ENCODE measurements around the gene TEKT5.
"Not testable (repeated sequence)": the region's sequence is repeated elsewhere in the genome, so short reads cannot be mapped to it uniquely, and the experiment has no call there.

TEKT5 gene

DNA sequence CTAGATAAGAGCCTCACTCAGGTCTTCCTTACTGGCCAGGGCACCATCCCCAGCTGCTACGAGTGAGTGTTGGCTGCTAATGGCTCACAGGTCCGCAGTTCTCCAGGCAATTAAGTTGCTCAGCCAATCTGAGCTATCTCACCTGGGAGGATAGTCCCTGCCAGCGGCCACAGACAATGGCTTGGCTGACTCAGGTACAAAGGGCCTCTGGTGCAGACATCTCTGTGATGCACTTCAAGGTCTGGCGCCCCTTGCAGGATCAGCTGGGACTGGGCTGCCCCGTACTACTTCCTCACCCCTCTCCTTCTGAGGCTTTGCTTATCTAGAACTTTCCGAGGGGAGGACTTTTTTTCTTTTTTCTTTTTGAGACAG lies 65.2 kb downstream of the TEKT5 start:
- TF ChIP-seq SPI1 (IDR thresholded peaks at IDR 0.05; ENCODE audit: low read depth, low read length) (no peak), PAX5 (IDR thresholded peaks at IDR 0.05; ENCODE audit: insufficient read depth, low read length, severe bottlenecking) (no peak), TAF1 (IDR thresholded peaks at IDR 0.05; ENCODE audit: low read depth, low read length) (no peak), POLR2A (IDR thresholded peaks at IDR 0.05; ENCODE audit: low read depth, low read length) (no peak), POU2F2 (IDR thresholded peaks at IDR 0.05; ENCODE audit: low read depth, low read length) (no peak), POLR2AphosphoS5 (IDR thresholded peaks at IDR 0.05; ENCODE audit: low read depth, low read length) (no peak)
- DNase-seq (ENCODE audit: insufficient read length, low spot score) = no peak
- no peak for FAIRE-seq

DNA sequence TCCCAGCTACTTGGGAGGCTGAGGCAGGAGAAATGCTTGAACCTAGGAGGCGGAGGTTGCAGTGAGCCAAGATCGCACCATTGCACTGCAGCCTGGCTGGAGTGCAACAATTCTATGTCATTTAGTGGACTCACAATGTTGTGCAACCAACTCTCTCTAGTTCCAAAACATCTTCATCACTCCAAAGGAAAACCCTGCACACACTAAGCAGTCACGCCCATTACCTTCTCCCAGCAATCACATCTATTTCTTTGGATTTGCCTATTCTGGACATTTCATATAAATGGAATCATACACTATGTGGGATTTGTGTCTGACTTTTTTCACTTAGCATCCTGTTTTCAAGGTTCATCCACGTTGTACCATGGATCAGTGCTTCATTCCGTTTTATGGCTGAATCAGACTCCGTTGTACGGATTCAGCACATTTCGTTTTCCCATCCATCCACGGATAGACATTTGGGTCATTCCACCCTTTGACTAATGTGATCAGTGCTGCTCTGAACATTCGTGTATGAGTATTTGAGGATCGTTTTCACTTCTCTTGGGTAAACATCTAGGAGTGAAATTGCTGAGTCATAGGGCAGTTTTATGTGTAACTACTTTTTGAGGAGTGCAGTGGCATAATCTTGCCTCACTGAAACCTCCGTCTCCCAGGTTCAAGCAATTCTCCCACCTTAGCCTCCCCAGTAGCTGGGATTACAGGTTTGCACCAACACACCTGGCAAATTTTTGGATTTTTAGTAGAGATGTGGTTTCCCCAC lies 69.0 kb downstream of the TEKT5 start:
- DNase-seq (ENCODE audit: insufficient read length, low spot score) (no peak), FAIRE-seq (no peak)
- TF ChIP-seq POLR2AphosphoS5 (IDR thresholded peaks at IDR 0.05; ENCODE audit: low read depth, low read length) (no peak), POLR2A (IDR thresholded peaks at IDR 0.05; ENCODE audit: low read depth, low read length) (no peak), POU2F2 (IDR thresholded peaks at IDR 0.05; ENCODE audit: low read depth, low read length) (no peak), TAF1 (IDR thresholded peaks at IDR 0.05; ENCODE audit: low read depth, low read length) (no peak), PAX5 (IDR thresholded peaks at IDR 0.05; ENCODE audit: insufficient read depth, low read length, severe bottlenecking) (no peak), SPI1 (IDR thresholded peaks at IDR 0.05; ENCODE audit: low read depth, low read length) (no peak)

DNA sequence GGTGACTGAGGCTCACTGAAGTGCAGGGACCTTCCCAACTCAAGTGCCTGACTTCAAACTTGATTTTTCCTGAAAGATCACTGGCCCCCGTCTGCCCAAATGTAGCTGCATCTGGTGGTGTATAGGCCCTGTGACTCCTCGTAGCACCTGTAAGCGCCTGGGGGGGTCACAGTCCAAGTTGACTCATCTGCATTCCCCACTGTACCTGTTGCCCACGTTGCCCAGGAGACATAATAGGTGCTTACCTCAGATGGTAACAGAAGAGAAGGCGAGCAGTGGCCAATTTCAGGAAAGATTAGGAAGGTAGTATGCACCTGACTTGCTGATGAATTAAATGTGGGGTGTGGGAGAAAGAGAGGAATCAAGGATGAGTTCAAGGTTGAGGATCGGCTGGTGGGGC lies 70.2 kb downstream of the TEKT5 start:
- no peak for FAIRE-seq
- DNase-seq (ENCODE audit: insufficient read length, low spot score) = no peak
- TF ChIP-seq SPI1 (IDR thresholded peaks at IDR 0.05; ENCODE audit: low read depth, low read length) (no peak), POU2F2 (IDR thresholded peaks at IDR 0.05; ENCODE audit: low read depth, low read length) (no peak), POLR2A (IDR thresholded peaks at IDR 0.05; ENCODE audit: low read depth, low read length) (no peak), TAF1 (IDR thresholded peaks at IDR 0.05; ENCODE audit: low read depth, low read length) (no peak), POLR2AphosphoS5 (IDR thresholded peaks at IDR 0.05; ENCODE audit: low read depth, low read length) (no peak), PAX5 (IDR thresholded peaks at IDR 0.05; ENCODE audit: insufficient read depth, low read length, severe bottlenecking) (no peak)

DNA sequence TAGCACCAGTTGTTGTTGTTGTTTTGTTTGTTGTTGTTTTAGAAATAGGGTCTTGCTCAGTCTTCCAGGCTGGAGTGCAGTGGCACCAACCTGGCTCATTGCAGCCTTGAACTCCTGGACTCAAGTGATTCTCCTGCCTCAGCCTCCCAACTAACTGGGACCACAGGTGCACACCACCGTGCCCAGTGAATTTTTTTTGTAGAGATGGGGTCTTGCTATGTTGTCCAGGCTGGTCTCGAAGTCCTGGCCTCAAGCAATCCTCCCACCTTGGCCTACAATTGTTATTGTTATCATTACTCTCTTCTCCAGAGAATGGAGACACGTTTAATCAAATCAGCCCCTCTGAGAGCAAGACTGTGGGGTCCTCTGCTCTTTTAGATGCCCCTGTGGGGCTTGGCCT lies 71.7 kb downstream of the TEKT5 start:
- TF ChIP-seq POU2F2 (IDR thresholded peaks at IDR 0.05; ENCODE audit: low read depth, low read length) (no peak), TAF1 (IDR thresholded peaks at IDR 0.05; ENCODE audit: low read depth, low read length) (no peak), POLR2AphosphoS5 (IDR thresholded peaks at IDR 0.05; ENCODE audit: low read depth, low read length) (no peak), SPI1 (IDR thresholded peaks at IDR 0.05; ENCODE audit: low read depth, low read length) (no peak), POLR2A (IDR thresholded peaks at IDR 0.05; ENCODE audit: low read depth, low read length) (no peak), PAX5 (IDR thresholded peaks at IDR 0.05; ENCODE audit: insufficient read depth, low read length, severe bottlenecking) (no peak)
- no peak for FAIRE-seq
- DNase-seq (ENCODE audit: insufficient read length, low spot score) = no peak

DNA sequence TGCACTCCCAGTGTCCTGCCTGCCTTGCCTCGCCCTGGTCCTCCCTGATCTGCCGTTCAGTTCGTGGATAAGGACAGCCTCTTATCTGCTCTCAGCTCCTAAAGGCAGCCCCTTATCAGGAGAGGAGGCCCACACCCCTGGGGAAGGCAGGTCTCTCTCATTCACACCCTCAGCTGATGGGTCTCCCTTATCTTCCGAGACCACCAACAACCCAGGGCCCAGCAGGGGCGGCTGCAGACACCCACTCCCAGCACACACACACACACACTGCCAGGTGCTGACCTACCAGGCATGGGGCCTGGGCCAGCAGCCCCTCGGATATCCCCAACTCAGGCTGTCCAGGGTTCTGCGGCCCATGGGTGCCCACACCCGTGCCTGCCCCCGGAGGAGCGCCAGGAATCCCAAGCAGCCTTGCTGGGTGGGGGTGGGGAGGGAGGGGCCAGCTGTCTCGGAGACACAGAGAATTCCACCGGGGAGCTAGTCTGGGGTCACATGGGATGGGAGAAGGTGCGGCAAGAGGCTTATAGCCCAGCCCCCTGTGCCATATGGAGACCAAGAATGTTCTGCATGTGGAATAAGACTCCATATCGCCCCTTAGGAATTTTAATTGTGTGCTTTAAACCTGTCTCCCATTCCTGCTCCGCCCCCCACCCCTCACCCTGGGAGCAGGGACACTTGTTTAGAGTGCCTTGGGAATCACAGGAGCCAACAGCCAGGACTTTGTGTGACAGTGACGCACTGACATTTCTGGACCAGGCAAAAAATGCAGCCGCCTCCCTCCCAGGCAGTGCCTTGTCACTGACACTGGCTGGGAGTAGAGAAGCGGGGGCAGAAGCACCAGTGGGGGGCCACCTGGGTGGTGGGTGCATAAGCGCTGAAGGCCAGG lies 72.5 kb downstream of the TEKT5 start:
- DNase-seq (ENCODE audit: insufficient read length, low spot score) (no peak), FAIRE-seq (no peak)
- TF ChIP-seq POLR2AphosphoS5 (IDR thresholded peaks at IDR 0.05; ENCODE audit: low read depth, low read length) = no peak

DNA sequence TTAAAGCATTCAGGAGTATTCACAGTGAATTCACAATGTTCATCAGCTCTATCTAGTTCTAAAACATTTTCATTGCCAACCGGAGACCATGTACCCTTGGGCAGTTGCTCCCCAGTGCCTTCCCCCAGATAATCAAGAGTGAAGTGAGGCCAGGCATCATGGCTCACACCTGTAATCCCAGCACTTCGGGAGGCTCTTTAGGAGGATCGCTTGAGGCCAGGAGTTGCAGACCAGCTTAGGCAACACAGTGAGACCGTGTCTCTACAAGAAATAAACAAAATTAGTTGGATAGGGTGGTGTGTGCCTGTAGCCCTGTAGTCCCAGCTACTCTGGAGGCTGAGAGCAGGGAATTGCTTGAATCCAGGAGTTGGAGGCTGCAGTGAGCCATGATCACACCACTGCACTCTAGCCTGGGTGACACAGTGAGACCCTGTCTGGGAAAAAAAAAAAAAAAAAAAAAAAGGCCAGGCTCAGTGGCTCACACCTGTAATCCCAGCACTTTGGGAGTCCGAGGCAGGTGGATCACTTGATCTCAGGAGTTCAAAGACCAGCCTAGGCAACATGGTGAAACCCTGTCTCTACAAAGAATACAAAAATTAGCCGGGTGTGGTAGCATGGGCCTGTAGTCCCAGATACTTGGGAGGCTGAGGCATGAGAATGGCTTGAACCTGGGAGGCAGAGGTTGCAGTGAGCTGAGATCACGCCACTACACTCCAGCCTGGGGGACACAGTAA lies 73.3 kb downstream of the TEKT5 start:
- DNase-seq (ENCODE audit: insufficient read length, low spot score); FAIRE-seq: not testable (repeated sequence)

DNA sequence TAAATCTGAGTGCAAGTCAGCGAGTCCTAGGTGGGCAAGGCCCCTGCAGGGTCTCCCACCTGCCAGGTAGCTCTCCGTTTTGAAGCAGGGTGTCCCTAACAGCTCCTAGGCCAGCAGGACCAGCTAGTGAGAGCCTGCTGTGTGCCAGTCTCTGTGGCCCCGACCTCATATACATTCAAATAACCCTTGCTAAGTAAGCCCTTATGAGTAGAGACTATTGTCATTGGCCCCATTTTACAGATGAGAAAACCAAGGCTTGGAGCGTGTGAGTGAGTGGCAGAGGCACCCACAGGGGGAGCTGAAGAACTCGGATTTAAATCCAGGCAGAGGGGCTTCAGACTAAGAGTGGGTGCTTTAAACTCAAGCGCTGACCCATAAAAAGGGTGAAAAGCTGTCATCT lies 74.6 kb downstream of the TEKT5 start:
- FAIRE-seq (no peak), DNase-seq (ENCODE audit: insufficient read length, low spot score) (no peak)
- TF ChIP-seq POU2F2 (IDR thresholded peaks at IDR 0.05; ENCODE audit: low read depth, low read length) = no peak
- no peak for TF ChIP-seq POLR2AphosphoS5 (IDR thresholded peaks at IDR 0.05; ENCODE audit: low read depth, low read length)

DNA sequence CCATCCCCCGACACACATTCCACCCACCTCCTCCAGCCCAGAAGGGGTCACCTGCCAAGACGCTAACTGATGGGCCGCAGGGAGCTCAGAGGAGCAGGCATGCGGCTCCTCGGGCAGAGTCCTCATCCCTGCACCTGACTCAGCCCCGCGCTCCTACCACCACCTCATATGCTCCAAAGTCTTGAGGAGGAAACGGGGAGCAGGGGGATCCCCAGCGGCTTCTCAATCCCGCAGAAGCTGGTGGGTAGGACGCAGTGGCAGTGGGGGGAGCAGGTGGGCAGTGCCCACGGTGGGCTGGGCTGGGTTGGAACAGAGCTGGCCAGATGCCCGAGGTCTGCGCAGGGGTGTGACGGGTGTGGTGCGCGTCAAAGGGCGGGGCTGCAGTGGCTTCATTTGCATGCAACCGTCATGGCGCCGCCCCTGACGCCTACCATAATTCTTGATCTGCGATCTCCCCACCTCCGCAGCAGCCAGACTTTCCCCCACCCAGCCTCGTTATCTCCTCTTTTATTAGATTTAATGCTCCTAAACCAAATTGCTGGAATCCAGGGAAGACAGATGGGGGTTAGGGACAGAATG lies 75.4 kb downstream of the TEKT5 start:
- FAIRE-seq = no peak
- TF ChIP-seq POLR2A (IDR thresholded peaks at IDR 0.05; ENCODE audit: low read depth, low read length) (no peak), SPI1 (IDR thresholded peaks at IDR 0.05; ENCODE audit: low read depth, low read length) (no peak), PAX5 (IDR thresholded peaks at IDR 0.05; ENCODE audit: insufficient read depth, low read length, severe bottlenecking) (no peak), TAF1 (IDR thresholded peaks at IDR 0.05; ENCODE audit: low read depth, low read length) (no peak), POU2F2 (IDR thresholded peaks at IDR 0.05; ENCODE audit: low read depth, low read length) (peak; percentile 10; the same call in 1 of the 2 replicates), POLR2AphosphoS5 (IDR thresholded peaks at IDR 0.05; ENCODE audit: low read depth, low read length) (no peak)
- DNase-seq (ENCODE audit: insufficient read length, low spot score) = no peak

DNA sequence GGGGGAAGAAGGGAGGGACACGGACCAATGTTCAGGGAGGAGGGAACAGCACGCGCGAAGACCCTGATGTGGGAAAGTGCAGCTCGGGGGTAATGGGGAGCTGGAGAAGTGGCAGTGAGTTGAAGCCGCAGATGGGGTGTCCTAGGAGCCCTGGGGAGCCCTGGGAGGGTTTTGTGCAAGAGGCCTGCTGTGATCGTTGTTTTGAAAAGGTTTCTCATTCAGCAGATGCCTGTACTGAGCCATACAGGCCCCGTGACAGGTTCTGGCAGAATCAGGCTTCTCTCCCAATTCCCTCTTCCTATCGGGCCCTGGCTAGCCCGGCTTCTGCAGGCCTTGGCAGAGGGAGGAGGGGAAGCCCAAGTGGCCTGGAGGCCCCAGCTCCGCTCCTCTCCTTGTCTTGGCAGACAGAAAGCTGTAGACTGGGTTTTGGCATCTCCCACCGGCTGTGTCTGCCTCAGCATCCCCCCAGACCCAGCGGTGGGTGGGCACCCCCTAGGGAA lies 76.0 kb downstream of the TEKT5 start:
- TF ChIP-seq POU2F2 (IDR thresholded peaks at IDR 0.05; ENCODE audit: low read depth, low read length) = no peak
- TF ChIP-seq SPI1 (IDR thresholded peaks at IDR 0.05; ENCODE audit: low read depth, low read length) = no peak
- TF ChIP-seq PAX5 (IDR thresholded peaks at IDR 0.05; ENCODE audit: insufficient read depth, low read length, severe bottlenecking) = no peak
- TF ChIP-seq POLR2A (IDR thresholded peaks at IDR 0.05; ENCODE audit: low read depth, low read length) = no peak
- FAIRE-seq (no peak), DNase-seq (ENCODE audit: insufficient read length, low spot score) (no peak)

All from GM12891 (cell line).